NCI-H2029 treated with DMSO at 0.1 percent for 48 hours (cell line): ENCODE data around the gene RADX.

Source experiments
- DNase-seq: peaks from one replicate; lab custom pipeline; 2025; lab: John Stamatoyannopoulos, UW

Gene RADX

DNA sequence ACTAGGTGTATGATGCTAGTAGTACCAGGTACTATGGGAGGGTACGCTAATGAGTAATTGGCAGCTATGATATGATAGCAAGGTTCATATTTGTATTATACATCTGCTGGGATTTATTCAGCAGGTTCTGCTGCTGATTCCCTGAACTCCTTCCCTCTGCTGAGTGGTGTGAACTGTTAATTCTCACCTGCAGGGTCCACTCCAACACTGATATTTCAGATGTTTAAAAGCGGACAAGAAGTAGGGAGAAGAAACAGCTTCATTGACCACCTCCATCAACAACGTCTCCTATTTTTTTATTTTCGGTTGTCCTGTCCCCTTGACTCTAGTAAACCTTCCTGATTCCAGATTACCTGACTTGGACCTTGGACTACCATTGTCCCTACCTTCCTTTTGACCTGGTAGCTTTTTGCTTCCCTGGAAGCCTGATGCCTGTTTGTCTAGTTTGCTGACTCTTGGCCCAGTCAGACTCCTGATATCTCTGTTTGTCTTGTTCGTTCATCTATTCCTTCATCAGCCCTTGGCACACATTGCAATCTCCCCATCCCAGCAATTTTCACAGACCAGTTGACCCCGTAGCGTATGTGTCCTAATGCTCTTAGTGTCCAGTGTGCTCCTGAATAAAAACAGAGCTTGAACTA, 80.8 kb downstream of the RADX start:
- no peak for DNase-seq

- DNase-seq = no peak
These were observed 84.7 kb downstream of the RADX start for GRCh38 chrX:106696502-106696901.

GRCh38 chrX:106698693-106699092, 86.9 kb downstream of the RADX start:
- no peak for DNase-seq

DNA sequence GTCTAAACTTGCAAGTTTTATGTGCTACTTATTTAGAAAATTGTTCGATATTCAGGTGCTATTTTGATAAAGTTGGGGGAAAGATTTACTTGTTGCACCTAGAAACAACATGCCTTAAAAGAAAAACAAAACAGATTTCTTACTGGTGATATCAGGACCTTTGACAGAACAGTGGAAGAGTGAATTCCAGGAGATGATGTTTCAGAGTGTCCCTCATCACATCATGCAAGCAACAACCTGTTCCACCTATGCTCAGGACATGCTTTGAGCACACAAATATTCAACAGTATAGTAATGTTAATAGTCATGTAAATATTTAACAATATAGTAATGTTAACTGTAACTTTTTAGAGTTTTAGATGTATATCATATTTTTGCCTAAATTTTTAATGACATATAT, 90.9 kb downstream of the RADX start:
- DNase-seq = no peak

DNA sequence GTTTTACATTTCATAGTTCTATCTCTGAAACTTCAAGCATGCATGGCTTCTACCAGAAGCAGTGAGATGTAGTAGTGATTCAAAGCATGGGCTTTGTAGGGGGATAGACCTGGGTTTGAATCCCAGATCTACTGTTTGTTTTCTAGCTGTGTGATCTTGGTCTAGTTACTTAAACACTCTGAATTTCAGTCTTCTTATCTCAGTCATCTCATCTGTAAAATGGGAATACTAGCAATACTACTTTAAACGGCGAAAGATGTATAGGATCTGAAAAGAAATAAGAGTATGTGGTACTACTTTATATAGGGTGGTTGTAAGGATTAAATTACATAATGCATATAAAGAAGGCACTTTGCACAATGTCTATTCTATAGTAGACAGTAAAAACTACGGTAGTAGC, 94.7 kb downstream of the RADX start:
- no peak for DNase-seq

- no peak for DNase-seq
These were observed 96.1 kb downstream of the RADX start for GRCh38 chrX:106707771-106708454.

DNA sequence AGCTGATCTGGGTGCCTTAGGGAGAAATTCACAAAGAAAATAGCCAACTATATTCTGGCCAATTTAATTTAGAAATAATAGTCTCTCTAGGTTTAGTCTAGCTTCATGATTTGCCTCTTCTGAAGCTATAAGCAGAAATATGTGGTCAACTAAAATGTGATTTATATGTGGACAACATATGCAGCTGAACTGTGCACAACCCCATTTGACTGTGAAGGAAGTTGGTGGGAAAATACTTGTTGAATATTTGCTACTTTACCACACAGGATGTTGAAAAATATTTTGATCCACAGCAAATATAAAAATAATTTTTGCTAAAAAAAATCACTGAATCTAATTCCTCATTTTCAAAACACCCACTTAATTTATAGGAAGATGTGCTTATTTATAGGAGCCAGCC, 99.0 kb downstream of the RADX start:
- no peak for DNase-seq

- no peak for DNase-seq
These were observed 99.6 kb downstream of the RADX start for GRCh38 chrX:106711375-106711774.

DNA sequence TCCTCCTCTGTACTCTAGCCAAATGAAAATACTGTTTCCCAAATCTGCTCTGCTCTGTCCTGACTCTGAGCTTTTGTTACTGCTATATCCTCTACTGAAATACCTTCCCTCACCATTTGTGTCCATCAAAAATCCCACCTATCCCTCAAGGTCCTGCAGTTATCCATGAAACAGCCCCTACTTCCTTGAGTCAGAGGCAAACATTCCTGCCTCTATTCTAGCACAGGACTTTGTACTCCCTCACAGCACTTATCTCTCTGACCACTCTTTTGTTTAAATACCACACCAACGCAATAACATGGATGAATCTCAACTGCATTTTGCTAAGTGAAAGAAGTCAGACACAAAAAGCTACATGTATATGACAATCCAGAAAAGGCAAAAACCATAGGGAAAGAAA, 104.2 kb downstream of the RADX start:
- DNase-seq = no peak

- DNase-seq = no peak
These were observed 104.7 kb downstream of the RADX start for GRCh38 chrX:106716463-106716862.

DNA sequence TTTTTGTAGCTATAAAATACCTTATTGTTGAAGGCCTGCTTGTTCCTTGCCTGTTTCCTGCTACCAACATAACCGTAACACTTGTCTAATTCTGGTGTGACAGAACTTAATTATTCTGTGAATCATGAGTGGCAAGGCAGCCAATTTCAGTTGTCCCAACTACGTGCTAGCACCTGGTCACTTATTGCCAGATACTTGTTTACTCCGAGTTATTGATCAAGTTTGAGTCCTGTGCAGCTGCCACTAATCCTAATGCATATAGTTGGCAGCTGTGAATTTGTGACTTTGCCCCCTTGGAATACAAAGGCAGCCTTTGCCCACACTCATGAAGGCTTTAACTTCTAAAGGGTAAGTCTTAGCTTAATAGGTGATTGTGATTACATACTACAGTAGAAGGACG, 106.9 kb downstream of the RADX start:
- no peak for DNase-seq

- no peak for DNase-seq
These were observed 114.2 kb downstream of the RADX start for GRCh38 chrX:106725931-106726330.

DNA sequence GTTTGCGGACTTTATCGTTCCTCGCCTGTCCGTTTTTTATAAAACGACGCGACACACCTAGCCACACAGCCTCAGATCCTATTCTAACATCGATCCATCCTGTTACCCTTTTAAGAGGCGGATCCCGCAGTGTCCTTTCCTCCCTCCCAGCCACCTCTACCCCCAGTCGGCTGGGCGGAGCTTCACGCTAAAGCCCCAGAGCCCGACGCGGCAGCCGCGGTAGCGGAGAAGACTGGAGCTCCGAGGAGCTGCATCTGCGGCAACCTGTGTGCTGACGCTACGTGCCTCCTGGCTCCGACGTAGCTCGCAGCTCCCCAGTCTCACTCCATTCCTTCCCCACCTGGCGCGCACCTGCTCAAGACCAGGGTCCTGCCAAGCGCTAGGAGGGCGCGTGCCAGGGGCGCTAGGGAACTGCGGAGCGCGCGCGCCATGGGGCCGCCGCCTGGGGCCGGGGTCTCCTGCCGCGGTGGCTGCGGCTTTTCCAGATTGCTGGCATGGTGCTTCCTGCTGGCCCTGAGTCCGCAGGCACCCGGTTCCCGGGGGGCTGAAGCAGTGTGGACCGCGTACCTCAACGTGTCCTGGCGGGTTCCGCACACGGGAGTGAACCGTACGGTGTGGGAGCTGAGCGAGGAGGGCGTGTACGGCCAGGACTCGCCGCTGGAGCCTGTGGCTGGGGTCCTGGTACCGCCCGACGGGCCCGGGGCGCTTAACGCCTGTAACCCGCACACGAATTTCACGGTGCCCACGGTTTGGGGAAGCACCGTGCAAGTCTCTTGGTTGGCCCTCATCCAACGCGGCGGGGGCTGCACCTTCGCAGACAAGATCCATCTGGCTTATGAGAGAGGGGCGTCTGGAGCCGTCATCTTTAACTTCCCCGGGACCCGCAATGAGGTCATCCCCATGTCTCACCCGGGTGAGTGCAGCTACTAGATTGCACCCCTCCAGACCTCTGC, 115.0 kb downstream of the RADX start, which contains the start of gene RNF128:
TSS of gene RNF128 (plus strand) at position 217 of the 953 bp plus-strand sequence. CDS start at position 430, 213 bp downstream.
- DNase-seq = no peak

- no peak for DNase-seq
These were observed 116.6 kb downstream of the RADX start for GRCh38 chrX:106728337-106728736.
